Measurements from ENCODE around the gene LINGO1.

LINGO1 gene

DNA sequence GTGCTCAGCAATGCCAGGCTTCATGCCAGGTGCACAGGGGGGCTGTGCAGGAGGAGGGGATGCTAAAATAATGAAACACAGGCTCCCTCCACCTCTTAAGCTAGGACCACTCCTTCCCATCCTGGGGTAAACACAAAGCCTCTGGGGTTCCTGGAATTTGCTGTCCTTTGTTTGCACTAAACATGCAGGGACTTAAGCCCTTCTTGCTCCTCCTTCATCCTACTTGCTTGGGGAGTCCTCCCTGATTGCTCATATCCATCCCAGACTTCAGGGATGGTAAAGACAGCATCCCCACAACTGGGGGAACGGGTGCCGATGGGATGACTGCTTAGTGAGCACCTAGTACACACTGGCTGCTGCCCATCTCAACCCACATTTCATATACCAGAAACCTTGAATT lies 5.1 kb downstream of the LINGO1 start:
- H3K9ac ChIP-seq (ENCODE audit: low read length) = no peak overlapping the region
- H3K4me1 ChIP-seq (ENCODE audit: control insufficient read depth, insufficient read depth, low read length) = peaks cover 6% of the 10 kb centered on the region
- no peak overlapping the region for H3K4me3 ChIP-seq (ENCODE audit: low read length)
- no peaks in the 10 kb centered on the region for H3K9me3 ChIP-seq (ENCODE audit: control insufficient read depth, low read length)
- H3K27me3 ChIP-seq (ENCODE audit: control insufficient read depth, insufficient read depth, low read length) = peaks cover 30% of the 10 kb centered on the region
- no peaks in the 10 kb centered on the region for H3K36me3 ChIP-seq (ENCODE audit: control insufficient read depth, insufficient read depth, low read length)

GRCh38 chr15:77627067-77627466 lies 5.6 kb downstream of the LINGO1 start:
- H3K4me1 ChIP-seq (ENCODE audit: control insufficient read depth, insufficient read depth, low read length) = peaks cover 5% of the 10 kb centered on the region
- H3K36me3 ChIP-seq (ENCODE audit: control insufficient read depth, insufficient read depth, low read length) = no peaks in the 10 kb centered on the region
- no peak overlapping the region for H3K4me3 ChIP-seq (ENCODE audit: low read length)
- H3K9ac ChIP-seq (ENCODE audit: low read length) = no peak overlapping the region
- H3K9me3 ChIP-seq (ENCODE audit: control insufficient read depth, low read length) = no peaks in the 10 kb centered on the region
- peaks cover 29% of the 10 kb centered on the region for H3K27me3 ChIP-seq (ENCODE audit: control insufficient read depth, insufficient read depth, low read length)

GRCh38 chr15:77626002-77626401 lies 6.7 kb downstream of the LINGO1 start:
- no peak overlapping the region for H3K4me3 ChIP-seq (ENCODE audit: low read length)
- H3K27me3 ChIP-seq (ENCODE audit: control insufficient read depth, insufficient read depth, low read length) = peaks cover 18% of the 10 kb centered on the region
- no peaks in the 10 kb centered on the region for H3K4me1 ChIP-seq (ENCODE audit: control insufficient read depth, insufficient read depth, low read length)
- H3K9me3 ChIP-seq (ENCODE audit: control insufficient read depth, low read length) = no peaks in the 10 kb centered on the region
- no peaks in the 10 kb centered on the region for H3K36me3 ChIP-seq (ENCODE audit: control insufficient read depth, insufficient read depth, low read length)
- H3K9ac ChIP-seq (ENCODE audit: low read length) = no peak overlapping the region

- no peak overlapping the region for H3K4me3 ChIP-seq (ENCODE audit: low read length)
- H3K27me3 ChIP-seq (ENCODE audit: control insufficient read depth, insufficient read depth, low read length) = peaks cover 12% of the 10 kb centered on the region
- H3K36me3 ChIP-seq (ENCODE audit: control insufficient read depth, insufficient read depth, low read length) = no peaks in the 10 kb centered on the region
- no peak overlapping the region for H3K9ac ChIP-seq (ENCODE audit: low read length)
- H3K9me3 ChIP-seq (ENCODE audit: control insufficient read depth, low read length) = no peaks in the 10 kb centered on the region
- H3K4me1 ChIP-seq (ENCODE audit: control insufficient read depth, insufficient read depth, low read length) = no peaks in the 10 kb centered on the region
Measured at GRCh38 chr15:77625376-77625775, 7.3 kb downstream of the LINGO1 start.

DNA sequence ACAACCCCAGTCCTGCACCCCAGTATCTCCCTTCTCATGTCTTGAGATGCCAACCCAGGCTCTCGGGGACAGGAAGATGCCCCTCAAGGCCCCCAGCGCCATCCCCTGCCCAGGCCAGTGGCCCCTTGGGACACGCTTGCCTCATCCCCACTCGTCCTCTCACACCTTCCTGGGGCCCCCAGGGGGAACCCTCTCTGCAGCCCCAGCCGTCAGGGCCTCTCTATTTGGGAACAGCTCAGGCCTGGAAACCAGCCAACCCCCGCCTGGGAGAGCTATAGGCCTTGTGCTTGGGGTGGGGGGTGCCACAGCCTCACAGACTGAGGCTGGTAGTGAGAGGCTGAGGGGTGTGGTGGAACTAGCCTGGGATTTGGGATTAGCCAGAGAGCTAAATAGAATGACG lies 7.8 kb downstream of the LINGO1 start:
- H3K4me1 ChIP-seq (ENCODE audit: control insufficient read depth, insufficient read depth, low read length) = no peaks in the 10 kb centered on the region
- no peak overlapping the region for H3K9ac ChIP-seq (ENCODE audit: low read length)
- H3K4me3 ChIP-seq (ENCODE audit: low read length) = no peak overlapping the region
- H3K36me3 ChIP-seq (ENCODE audit: control insufficient read depth, insufficient read depth, low read length) = no peaks in the 10 kb centered on the region
- H3K27me3 ChIP-seq (ENCODE audit: control insufficient read depth, insufficient read depth, low read length) = peaks cover 7% of the 10 kb centered on the region
- no peaks in the 10 kb centered on the region for H3K9me3 ChIP-seq (ENCODE audit: control insufficient read depth, low read length)

DNA sequence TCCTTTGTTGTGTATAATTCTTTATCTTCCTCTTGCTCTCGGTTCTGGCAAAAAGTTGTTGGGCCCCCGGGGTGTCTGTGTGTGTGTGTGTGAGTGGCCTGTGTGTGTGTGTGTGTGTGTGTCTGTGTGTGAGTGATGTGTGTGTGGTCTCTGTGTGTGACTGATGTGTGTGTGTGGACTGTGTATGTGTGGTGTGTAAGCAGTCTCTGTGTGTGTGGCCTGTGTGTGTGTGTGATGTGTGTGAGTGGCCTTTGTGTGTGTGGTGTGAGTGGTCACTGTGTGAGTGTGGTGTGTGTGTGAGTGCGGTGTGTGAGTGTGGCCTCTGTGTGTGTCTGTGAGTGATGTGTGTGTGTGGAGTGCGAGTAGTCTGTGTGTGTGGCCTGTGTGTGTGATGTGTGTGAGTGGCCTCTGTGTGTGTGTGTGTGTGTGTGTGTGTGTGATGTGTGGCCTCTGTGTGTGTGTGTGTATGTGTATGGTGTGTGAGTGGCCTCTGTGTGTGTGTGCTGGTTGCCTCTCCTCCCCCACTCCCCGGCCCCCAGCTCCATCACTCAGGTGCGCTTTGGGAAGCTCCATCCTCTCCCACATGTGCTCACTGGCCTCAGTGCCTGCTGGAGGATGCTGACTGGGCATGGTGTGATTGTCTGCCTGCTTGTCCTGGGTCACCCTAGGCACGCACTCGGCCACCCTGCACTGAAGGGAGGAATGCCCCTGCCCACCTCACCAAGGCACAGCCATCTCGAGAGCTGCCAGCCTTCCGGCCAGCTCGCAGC lies 8.8 kb downstream of the LINGO1 start:
- no peaks in the 10 kb centered on the region for H3K36me3 ChIP-seq (ENCODE audit: control insufficient read depth, insufficient read depth, low read length)
- H3K4me3 ChIP-seq (ENCODE audit: low read length) = no peak overlapping the region
- H3K4me1 ChIP-seq (ENCODE audit: control insufficient read depth, insufficient read depth, low read length) = no peaks in the 10 kb centered on the region
- no peak overlapping the region for H3K9ac ChIP-seq (ENCODE audit: low read length)
- H3K27me3 ChIP-seq (ENCODE audit: control insufficient read depth, insufficient read depth, low read length) = peaks cover 3% of the 10 kb centered on the region
- H3K9me3 ChIP-seq (ENCODE audit: control insufficient read depth, low read length) = no peaks in the 10 kb centered on the region

- Histone ChIP-seq H3K36me3 (ENCODE audit: control insufficient read depth, insufficient read depth, low read length) (no peaks in the 10 kb centered on the region), H3K9ac (ENCODE audit: low read length) (no peak overlapping the region), H3K9me3 (ENCODE audit: control insufficient read depth, low read length) (no peaks in the 10 kb centered on the region), H3K4me3 (ENCODE audit: low read length) (no peak overlapping the region), H3K27me3 (ENCODE audit: control insufficient read depth, insufficient read depth, low read length) (peaks cover 3% of the 10 kb centered on the region), H3K4me1 (ENCODE audit: control insufficient read depth, insufficient read depth, low read length) (no peaks in the 10 kb centered on the region)
Measured at GRCh38 chr15:77622934-77623754, 9.6 kb downstream of the LINGO1 start.

DNA sequence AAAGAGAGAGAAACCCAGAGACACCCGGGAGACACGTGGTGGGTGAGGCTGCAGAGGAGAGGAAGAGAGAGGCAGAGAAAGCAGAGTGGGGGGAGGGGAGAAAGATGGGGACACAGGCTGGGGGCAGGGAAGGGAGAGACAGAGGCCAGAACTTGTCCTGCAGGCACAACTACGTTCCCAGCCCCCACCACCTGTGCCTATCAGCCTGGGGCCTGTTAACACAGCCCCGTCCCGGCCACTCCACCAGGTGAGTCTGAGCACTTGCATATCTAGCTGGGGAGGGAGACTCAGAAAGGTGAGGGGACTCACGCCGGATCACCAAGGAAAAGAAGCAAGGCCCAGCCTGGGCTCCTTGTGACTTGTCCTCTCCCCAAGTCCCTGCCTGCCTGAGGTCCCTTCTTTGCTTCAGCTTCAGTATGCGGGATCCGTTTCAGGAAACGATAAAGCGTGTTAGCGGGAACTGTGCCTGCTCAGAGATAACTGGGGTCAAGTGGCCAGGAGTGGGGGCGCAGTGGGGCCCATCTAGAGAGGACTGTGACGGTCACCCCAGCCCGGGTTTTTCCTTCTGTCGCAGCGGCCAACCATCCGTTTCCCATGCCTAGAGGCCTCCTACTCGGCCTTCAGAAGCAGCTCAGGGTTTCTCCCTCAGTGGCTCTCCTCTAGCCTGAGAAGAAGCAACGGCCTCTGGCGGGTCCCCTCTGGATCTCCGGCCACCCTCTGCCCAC lies 10.3 kb downstream of the LINGO1 start:
- Histone ChIP-seq H3K36me3 (ENCODE audit: control insufficient read depth, insufficient read depth, low read length) (no peaks in the 10 kb centered on the region), H3K9ac (ENCODE audit: low read length) (no peak overlapping the region), H3K4me1 (ENCODE audit: control insufficient read depth, insufficient read depth, low read length) (no peaks in the 10 kb centered on the region), H3K4me3 (ENCODE audit: low read length) (no peak overlapping the region), H3K27me3 (ENCODE audit: control insufficient read depth, insufficient read depth, low read length) (peaks cover 3% of the 10 kb centered on the region), H3K9me3 (ENCODE audit: control insufficient read depth, low read length) (no peaks in the 10 kb centered on the region)

DNA sequence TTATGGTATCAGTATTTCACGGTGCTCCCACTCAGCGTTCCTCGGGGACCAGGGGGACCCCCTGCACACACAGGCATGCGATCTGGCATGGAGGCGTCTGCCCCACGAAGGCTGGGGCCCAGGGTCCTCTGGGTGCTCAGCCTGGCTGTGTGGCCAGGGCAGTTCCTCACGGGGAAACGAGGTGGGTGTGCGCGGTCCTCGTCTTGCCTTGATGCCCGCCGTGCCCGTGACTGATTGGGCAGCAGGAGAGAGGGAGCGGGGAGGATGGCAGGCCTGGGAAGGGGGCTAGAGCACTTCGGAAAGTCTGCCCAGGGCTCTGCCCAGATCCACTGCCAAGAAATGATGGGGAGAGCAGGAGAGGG lies 10.9 kb downstream of the LINGO1 start:
- Histone ChIP-seq H3K9me3 (ENCODE audit: control insufficient read depth, low read length) (no peaks in the 10 kb centered on the region), H3K9ac (ENCODE audit: low read length) (no peak overlapping the region), H3K27me3 (ENCODE audit: control insufficient read depth, insufficient read depth, low read length) (peaks cover 3% of the 10 kb centered on the region), H3K4me3 (ENCODE audit: low read length) (no peak overlapping the region), H3K36me3 (ENCODE audit: control insufficient read depth, insufficient read depth, low read length) (no peaks in the 10 kb centered on the region), H3K4me1 (ENCODE audit: control insufficient read depth, insufficient read depth, low read length) (no peaks in the 10 kb centered on the region)

DNA sequence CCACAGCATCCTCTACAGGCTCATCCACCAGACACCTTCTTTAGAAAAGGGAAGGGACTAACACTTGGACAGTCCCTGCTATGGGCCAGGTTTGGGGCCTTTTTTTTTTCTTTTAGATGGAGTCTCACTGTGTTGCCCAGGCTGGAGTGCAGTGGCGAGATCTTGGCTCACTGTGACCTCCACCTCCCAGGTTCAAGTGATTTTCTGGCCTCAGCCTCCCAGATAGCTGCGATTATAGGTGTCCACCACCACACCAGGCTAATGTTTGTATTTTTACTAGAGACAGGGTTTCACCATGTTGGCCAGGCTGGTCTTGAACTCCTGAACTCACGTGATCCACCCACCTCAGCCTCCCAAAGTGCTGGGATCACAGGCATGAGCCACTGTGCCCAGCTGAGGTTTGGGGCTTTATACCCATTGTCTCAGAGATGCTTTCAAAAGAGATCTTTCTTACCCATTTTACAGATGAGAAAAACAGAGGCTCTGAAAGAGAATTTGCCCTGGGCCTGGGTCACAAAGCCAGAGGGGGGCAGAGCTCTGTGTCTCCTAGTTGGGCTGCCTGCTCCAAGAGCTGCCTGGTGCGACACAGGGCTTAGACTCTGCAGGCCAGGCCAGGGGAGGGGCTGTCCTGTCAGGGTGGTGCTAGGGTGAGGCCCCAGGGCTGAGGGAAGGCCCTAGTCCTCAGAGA lies 11.6 kb downstream of the LINGO1 start:
- no peaks in the 10 kb centered on the region for H3K36me3 ChIP-seq (ENCODE audit: control insufficient read depth, insufficient read depth, low read length)
- H3K4me3 ChIP-seq (ENCODE audit: low read length) = no peak overlapping the region
- H3K9ac ChIP-seq (ENCODE audit: low read length) = no peak overlapping the region
- peaks cover 3% of the 10 kb centered on the region for H3K27me3 ChIP-seq (ENCODE audit: control insufficient read depth, insufficient read depth, low read length)
- no peaks in the 10 kb centered on the region for H3K9me3 ChIP-seq (ENCODE audit: control insufficient read depth, low read length)
- H3K4me1 ChIP-seq (ENCODE audit: control insufficient read depth, insufficient read depth, low read length) = no peaks in the 10 kb centered on the region

- no peaks in the 10 kb centered on the region for H3K9me3 ChIP-seq (ENCODE audit: control insufficient read depth, low read length)
- H3K36me3 ChIP-seq (ENCODE audit: control insufficient read depth, insufficient read depth, low read length) = no peaks in the 10 kb centered on the region
- no peak overlapping the region for H3K4me3 ChIP-seq (ENCODE audit: low read length)
- H3K4me1 ChIP-seq (ENCODE audit: control insufficient read depth, insufficient read depth, low read length) = no peaks in the 10 kb centered on the region
- H3K9ac ChIP-seq (ENCODE audit: low read length) = no peak overlapping the region
- H3K27me3 ChIP-seq (ENCODE audit: control insufficient read depth, insufficient read depth, low read length) = peaks cover 3% of the 10 kb centered on the region
Measured at GRCh38 chr15:77620297-77620696, 12.4 kb downstream of the LINGO1 start.

All from mucosa of stomach (tissue), 1 donor.